Keratinocyte (primary cell): ENCODE measurements around the gene ARRB1. TPM values are rescaled to one million over a fixed set of nuclear protein-coding genes. Genes with fewer than 3 reads are reported as not detected.

Experiments
- DNase-seq: peaks from one replicate; pipeline ENCODE4 v3.0.0-alpha.2; 2011; ENCODE audit warnings: low read depth, missing footprints, low spot score
- FAIRE-seq: peaks from 2 replicates; lab custom pipeline; 2011; peaks lifted over from hg19 to GRCh38; lab: Jason Lieb, UNC
- H2AFZ ChIP-seq: 2 replicates; pipeline ENCODE4 v1.6.0; 2012; ENCODE audit warnings: low read length, control low read depth, inconsistent platforms; ENCODE audit not compliant: control insufficient read depth
- H3K27ac ChIP-seq: 2 replicates; pipeline ENCODE4 v1.5.1; 2011; ENCODE audit warnings: low read length; ENCODE audit not compliant: control insufficient read depth, insufficient read depth
- H3K27me3 ChIP-seq: 3 replicates; pipeline ENCODE4 v1.6.0; 2011; ENCODE audit warnings: low read length; ENCODE audit not compliant: control insufficient read depth, insufficient read depth; ENCODE audit errors: extremely low read depth
- H3K36me3 ChIP-seq, 2 experiments: 2 replicates in 1 of 2; 3 replicates in 1 of 2; pipeline ENCODE4 v1.5.1; 2011; ENCODE audit warnings: low read length in 2 of 2, mild to moderate bottlenecking in 1 of 2; ENCODE audit not compliant: control insufficient read depth in 2 of 2, insufficient read depth in 2 of 2; ENCODE audit errors: extremely low read depth in 1 of 2
- H3K4me1 ChIP-seq: 3 replicates; pipeline ENCODE4 v1.5.1; 2011; ENCODE audit warnings: low read length; ENCODE audit not compliant: control insufficient read depth, insufficient read depth; ENCODE audit errors: extremely low read depth
- H3K4me2 ChIP-seq: 3 replicates; pipeline ENCODE4 v1.6.0; 2011; ENCODE audit warnings: low read depth, low read length; ENCODE audit not compliant: control insufficient read depth, insufficient read depth; ENCODE audit errors: extremely low read depth
- H3K4me3 ChIP-seq, 3 experiments: fragments of 200-600 bp in 1 of 3; sonication (generic) in 1 of 3; 2 replicates in 2 of 3; 3 replicates in 1 of 3; pipeline ENCODE4 v1.5.1; 2011 to 2016; ENCODE audit warnings: low read length in 3 of 3, mild to moderate bottlenecking in 3 of 3, control low read depth in 2 of 3, inconsistent platforms in 1 of 3, low read depth in 1 of 3, mixed read lengths in 1 of 3, mixed run types in 1 of 3, moderate library complexity in 1 of 3; ENCODE audit not compliant: control insufficient read depth in 2 of 3, insufficient read depth in 2 of 3; ENCODE audit errors: extremely low read depth in 1 of 3
- H3K79me2 ChIP-seq: 2 replicates; pipeline ENCODE4 v1.6.0; 2012; ENCODE audit warnings: low read length; ENCODE audit not compliant: control insufficient read depth, insufficient read depth
- H3K9ac ChIP-seq: 3 replicates; pipeline ENCODE4 v1.6.0; 2011; ENCODE audit warnings: low read length; ENCODE audit not compliant: control insufficient read depth, insufficient read depth; ENCODE audit errors: extremely low read depth
- H3K9me1 ChIP-seq: 3 replicates; pipeline ENCODE4 v1.6.0; 2011; ENCODE audit warnings: low read length; ENCODE audit not compliant: control insufficient read depth, insufficient read depth; ENCODE audit errors: extremely low read depth
- H3K9me3 ChIP-seq: 2 replicates; pipeline ENCODE4 v1.5.1; 2012; ENCODE audit warnings: low read depth, low read length; ENCODE audit not compliant: control insufficient read depth
- H4K20me1 ChIP-seq: 3 replicates; pipeline ENCODE4 v1.6.0; 2011; ENCODE audit warnings: low read length; ENCODE audit not compliant: control insufficient read depth, insufficient read depth; ENCODE audit errors: extremely low read depth
- CTCF ChIP-seq, 3 experiments: IDR thresholded peaks in 1 of 3; conservative IDR thresholded peaks in 1 of 3; optimal IDR thresholded peaks in 1 of 3; 2 replicates in 2 of 3; 3 replicates in 1 of 3; pipeline versions ENCODE3 to v1.5.1; 2011; ENCODE audit warnings: low read length in 3 of 3, mild to moderate bottlenecking in 3 of 3, moderate library complexity in 2 of 3, control low read depth in 1 of 3, inconsistent platforms in 1 of 3; ENCODE audit not compliant: insufficient read depth in 2 of 3; ENCODE audit errors: extremely low read depth in 1 of 3
- EZH2 ChIP-seq: IDR thresholded peaks from one replicate; pipeline ENCODE4 v1.6.1; 2012; ENCODE audit warnings: inconsistent platforms, mild to moderate bottlenecking, low read length, moderate library complexity
- dilution Hi-C: fragments of 300-500 bp; cut with MboI; formaldehyde crosslinking; loops from one replicate; pipeline ENCODE4 v1.7.0; 2020; ENCODE audit warnings: low sequenced_read_pairs; ENCODE audit not compliant: extremely low pct_ligation_motif_present
- polyA plus RNA-seq, 5 experiments: library from polyadenylated mRNA; depleted of rRNA in 3 of 5; stranded (reverse) in 3 of 5; stranded (forward) in 1 of 5; unstranded in 1 of 5; fragments of >200 nt; gene quantifications; 1 replicate in 1 of 5; 2 replicates in 3 of 5; 3 replicates in 1 of 5; pipeline versions ENCODE4 v1.2.1 to v1.2.3, GENCODE V29; 2011 to 2012; ENCODE audit warnings: missing spikeins in 2 of 5, low read depth in 1 of 5, low replicate concordance in 1 of 5

The ARRB1 gene
- polyA plus RNA-seq, 1 donor (not counting 4 experiments of a cell fraction or from before 2014, with no cell fraction given): 0.94 TPM

GRCh38 chr11:75315439-75315805, 36.0 kb downstream of the ARRB1 start:
- H4K20me1 ChIP-seq: no peaks in the 10 kb centered on the region
- H3K27me3 ChIP-seq: no peaks in the 10 kb centered on the region
- H3K36me3 ChIP-seq: no peaks in the 10 kb centered on the region
- H2AFZ ChIP-seq: no peak overlapping the region
- no peak overlapping the region for H3K4me3 ChIP-seq
- no peak for TF ChIP-seq CTCF (optimal IDR thresholded peaks at IDR 0.05 in 1 of 3, IDR thresholded peaks at IDR 0.05 in 1 of 3, conservative IDR thresholded peaks at IDR 0.05 in 1 of 3; ENCODE audit: extremely low read depth in 1 of 3, insufficient read depth in 2 of 3, low read length in 3 of 3)
- TF ChIP-seq EZH2: no peak
- no peaks in the 10 kb centered on the region for H3K9me1 ChIP-seq
- no peak overlapping the region for H3K4me2 ChIP-seq
- dilution Hi-C loops: no loop called here
- H3K79me2 ChIP-seq: no peaks in the 10 kb centered on the region
- H3K9me3 ChIP-seq: no peaks in the 10 kb centered on the region
- FAIRE-seq (no peak), DNase-seq (no peak)
- H3K27ac ChIP-seq: no peak overlapping the region
- H3K9ac ChIP-seq: no peak overlapping the region
- H3K4me1 ChIP-seq: no peaks in the 10 kb centered on the region

- TF ChIP-seq CTCF (optimal IDR thresholded peaks at IDR 0.05 in 1 of 3, IDR thresholded peaks at IDR 0.05 in 1 of 3, conservative IDR thresholded peaks at IDR 0.05 in 1 of 3; ENCODE audit: extremely low read depth in 1 of 3, insufficient read depth in 2 of 3, low read length in 3 of 3): no peak
- no peak for TF ChIP-seq EZH2
- no peak for DNase-seq
- no peaks in the 10 kb centered on the region for H3K79me2 ChIP-seq
- H3K9ac ChIP-seq: no peak overlapping the region
- no peaks in the 10 kb centered on the region for H3K36me3 ChIP-seq
- dilution Hi-C loops: no loop called here
- no peak overlapping the region for H2AFZ ChIP-seq
- H3K4me3 ChIP-seq: no peak overlapping the region
- no peak for FAIRE-seq
- no peak overlapping the region for H3K27ac ChIP-seq
- no peaks in the 10 kb centered on the region for H3K9me1 ChIP-seq
- no peaks in the 10 kb centered on the region for H3K9me3 ChIP-seq
- no peak overlapping the region for H3K4me2 ChIP-seq
- no peaks in the 10 kb centered on the region for H3K27me3 ChIP-seq
- no peaks in the 10 kb centered on the region for H3K4me1 ChIP-seq
- no peaks in the 10 kb centered on the region for H4K20me1 ChIP-seq
Measured at GRCh38 chr11:75314771-75315438, 36.6 kb downstream of the ARRB1 start.
